ENCODE measurements around the gene GTSE1. TPM values are rescaled to one million over a fixed set of nuclear protein-coding genes. Genes with fewer than 3 reads are reported as not detected.

The GTSE1 gene
- total RNA-seq, 1 donor from 2014 or later, result 0.20 TPM

DNA sequence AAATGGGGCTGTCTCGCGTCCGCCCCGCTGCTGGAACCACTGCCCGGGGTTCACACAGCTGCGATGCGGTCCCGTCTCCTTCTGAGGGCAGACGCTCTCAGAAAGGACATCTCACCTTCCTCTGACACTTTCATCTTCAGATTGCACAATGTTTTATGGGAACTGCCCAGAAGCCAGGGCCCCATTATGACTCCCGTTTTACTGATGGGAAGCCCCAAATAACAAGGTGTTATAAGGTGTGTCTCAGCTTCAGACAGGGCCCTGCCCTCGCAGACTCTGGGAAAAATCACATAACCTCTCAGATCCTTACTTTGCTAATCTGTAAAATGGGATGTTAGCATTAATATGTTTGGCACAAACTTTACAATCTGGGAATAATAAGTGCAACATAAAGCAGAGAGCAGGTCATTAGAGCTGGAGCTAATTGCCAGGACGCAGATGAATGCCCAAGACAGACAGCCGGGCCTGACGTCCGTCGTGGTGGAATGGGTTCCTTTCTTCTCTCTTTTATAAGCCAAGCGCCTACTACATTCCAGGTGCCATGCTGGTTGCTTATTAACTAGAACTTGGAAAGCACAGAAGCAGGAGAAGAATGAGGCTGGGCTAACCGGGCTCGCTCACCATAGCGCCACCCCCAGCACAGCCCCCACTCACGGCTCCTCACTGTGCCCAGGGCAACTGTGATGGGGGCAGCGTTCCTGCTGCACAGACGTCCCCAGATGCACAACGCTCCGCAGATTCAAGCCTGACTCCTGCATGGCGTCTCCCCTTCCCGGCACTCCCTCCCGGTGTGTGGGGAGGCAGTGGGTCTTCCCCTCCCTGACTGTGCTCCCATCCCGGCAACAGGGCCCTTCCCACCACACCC lies 82.6 kb downstream of the GTSE1 start:
- peak; percentile 93 for DNase-seq (ENCODE audit: low read depth)

GRCh38 chr22:46380069-46380468 lies 83.4 kb downstream of the GTSE1 start:
- no peak for DNase-seq (ENCODE audit: low read depth)

Other genes starting within 250 kb of the GTSE1 start
- gene PPARA, start 146.3 kb upstream of the GTSE1 start, total RNA-seq, result 9.2 and 19.8 TPM in 2 replicates
- gene CDPF1, start 46.6 kb upstream of the GTSE1 start, total RNA-seq, result 9.0 and 10.4 TPM in 2 replicates
- gene PKDREJ, start 33.5 kb upstream of the GTSE1 start, total RNA-seq, result not detected in 2 replicates
- gene TTC38, start 28.9 kb upstream of the GTSE1 start, total RNA-seq, result 20.1 and 31.8 TPM in 2 replicates
- 24.3 and 41.2 TPM in 2 replicates for gene TRMU, start 38.8 kb downstream of the GTSE1 start, total RNA-seq
- gene CELSR1, start 240.8 kb downstream of the GTSE1 start, total RNA-seq, result 41.2 and 151 TPM in 2 replicates